Stimulated activated CD8-positive, alpha-beta memory T cell treated with anti-CD3 and anti-CD28 coated beads, Interleukin-7, amount 100 ng/mL, for 1 hour (primary cell): ENCODE data around the gene ATXN7L2.
A peak's percentile ranks its signal among the peaks of the same experiment; 100 is the strongest.

Experiments used
- DNase-seq, 2 donors: peaks; one replicate each; pipeline ENCODE4 v3.0.0-alpha.2; 2020; ENCODE audit warnings: low read depth in 2 of 2

Gene ATXN7L2

DNA sequence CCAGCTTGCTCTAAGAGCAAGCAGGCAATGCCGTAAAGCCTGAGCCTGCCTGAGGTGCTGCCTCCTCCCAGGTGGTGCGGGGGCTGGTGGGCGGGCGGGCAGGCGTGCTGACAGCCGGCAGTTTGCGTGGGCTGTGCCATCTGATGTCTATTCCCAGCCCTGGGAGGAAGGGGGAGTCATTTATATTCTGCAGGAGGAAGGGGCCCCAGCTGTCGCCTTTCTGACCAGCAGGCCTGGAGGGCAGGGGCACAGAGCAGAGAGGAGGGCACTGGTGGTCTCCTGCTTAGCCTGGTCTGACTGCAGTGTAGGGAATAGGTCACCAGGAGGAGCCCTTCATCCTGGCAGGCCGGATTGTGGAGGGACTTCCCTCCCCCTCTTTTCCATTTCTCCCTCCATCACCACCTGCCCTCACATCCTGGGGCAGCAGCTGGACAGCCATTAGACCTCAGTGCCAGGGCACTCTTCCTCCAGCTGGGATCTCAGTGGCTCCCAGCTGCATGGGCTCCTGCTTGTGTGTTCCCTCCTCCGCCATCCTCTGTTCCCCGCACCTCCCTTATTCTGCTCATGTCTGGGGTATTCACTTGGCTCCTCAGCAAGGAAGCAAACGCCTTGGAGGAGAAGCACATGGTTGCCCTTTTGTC is 14.6 kb downstream of the ATXN7L2 start:
- DNase-seq = no peak

- DNase-seq = no peak
Measured at GRCh38 chr1:109499081-109499480, 15.4 kb downstream of the ATXN7L2 start.

GRCh38 chr1:109499661-109500536 is 16.2 kb downstream of the ATXN7L2 start:
- no peak for DNase-seq

DNA sequence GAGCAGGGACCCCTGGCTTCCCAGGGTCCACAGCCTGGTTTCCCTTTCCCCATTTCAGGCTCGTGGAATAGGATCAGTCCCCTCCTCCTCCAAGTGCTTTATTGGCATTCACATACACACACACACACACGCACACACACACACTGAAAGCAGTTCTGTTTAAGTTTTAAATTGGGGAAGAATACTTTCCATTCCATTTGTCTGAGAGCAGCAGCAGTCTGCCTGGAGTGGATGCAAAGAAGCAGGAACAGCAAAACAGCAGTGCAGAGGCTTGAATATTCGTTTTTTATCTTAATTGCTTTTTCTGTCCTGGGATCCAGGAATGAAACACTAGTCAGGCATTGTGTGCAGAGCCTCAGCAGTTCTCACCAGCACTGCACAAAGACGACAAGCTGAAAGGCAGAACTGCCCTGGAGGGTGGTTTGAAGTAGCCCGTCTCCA is 17.3 kb downstream of the ATXN7L2 start:
- no peak for DNase-seq

DNA sequence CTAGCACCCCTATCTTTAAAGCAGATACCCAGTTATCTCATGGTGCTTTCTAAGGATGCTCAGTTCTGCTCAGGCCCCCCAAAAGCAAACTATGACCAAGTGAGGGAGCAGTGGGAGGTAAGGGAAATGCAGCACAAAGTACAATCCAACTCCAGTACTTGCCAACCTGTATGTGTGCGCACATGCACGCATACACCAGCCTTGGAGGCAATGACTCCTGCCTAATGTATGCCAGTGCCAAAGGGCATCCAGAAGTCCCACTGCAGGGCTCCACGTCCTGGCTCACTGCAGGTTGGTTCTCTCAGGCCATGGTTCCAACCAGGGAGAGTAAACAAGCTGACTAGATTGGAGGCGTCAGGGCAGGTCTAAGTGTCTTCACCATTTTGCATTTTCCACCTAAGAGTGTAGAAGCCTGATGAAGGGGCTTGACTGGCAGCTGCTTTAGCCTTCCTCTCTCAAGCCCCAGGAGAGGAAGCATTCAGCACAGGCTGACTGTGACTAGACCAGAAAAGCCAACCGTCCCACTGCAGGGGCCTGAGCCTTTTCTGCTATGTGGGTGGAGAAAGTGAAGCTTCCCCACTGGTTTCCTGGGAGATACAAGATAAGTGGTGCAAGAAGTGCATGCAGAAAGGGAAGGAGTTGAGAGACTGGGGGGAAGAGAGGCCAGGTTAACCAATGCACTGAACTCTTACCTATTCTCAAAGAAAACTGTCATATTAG is 18.1 kb downstream of the ATXN7L2 start:
- DNase-seq = no peak

GRCh38 chr1:109502364-109502851 is 18.7 kb downstream of the ATXN7L2 start:
- DNase-seq = no peak

- DNase-seq = no peak
Measured at GRCh38 chr1:109503935-109504334, 20.2 kb downstream of the ATXN7L2 start.

DNA sequence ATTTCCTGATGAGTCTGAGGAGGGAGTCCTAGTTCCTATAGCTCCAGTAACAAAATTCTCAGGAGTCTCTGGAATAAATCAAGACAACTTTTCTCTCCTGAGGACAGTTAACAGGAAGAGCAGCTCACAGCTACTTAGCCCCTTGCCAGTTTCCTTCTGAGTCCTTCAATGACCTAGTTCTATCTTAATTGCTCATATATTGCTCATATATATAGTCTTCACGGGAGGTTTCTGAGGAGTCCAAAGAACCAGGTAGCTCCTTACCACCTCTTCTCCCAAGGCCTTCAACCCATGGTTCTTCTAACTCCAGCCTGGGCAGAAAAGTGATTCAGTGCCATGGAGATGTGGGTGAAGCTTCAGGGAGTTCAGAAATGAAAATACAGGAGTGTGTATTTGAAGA is 21.3 kb downstream of the ATXN7L2 start:
- DNase-seq = no peak

GRCh38 chr1:109508001-109508872 is 24.5 kb downstream of the ATXN7L2 start:
- DNase-seq = no peak

DNA sequence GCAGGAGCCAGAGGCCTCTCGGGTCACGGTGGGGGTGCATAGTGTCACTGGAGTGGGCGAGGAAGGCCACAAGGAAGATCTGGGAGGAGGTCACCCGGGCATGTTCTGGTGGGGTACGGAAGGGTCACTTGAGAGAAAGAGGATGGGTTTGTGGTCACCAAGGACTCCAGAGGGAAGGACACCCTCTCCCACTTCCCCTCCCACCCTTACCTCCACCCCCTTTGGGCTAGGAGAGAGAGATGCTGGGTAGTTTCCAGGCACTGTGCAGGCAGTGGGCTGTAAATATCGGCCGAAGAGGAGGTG is 25.1 kb downstream of the ATXN7L2 start:
- DNase-seq = no peak

- peak in 1 of 2 donors; percentile 35 for DNase-seq
Measured at GRCh38 chr1:109509176-109510134, 25.8 kb downstream of the ATXN7L2 start, which contains the start of gene AMIGO1. AMIGO1 (minus strand) TSS chr1:109509727; CDS start chr1:109508912, 815 bp downstream.

DNA sequence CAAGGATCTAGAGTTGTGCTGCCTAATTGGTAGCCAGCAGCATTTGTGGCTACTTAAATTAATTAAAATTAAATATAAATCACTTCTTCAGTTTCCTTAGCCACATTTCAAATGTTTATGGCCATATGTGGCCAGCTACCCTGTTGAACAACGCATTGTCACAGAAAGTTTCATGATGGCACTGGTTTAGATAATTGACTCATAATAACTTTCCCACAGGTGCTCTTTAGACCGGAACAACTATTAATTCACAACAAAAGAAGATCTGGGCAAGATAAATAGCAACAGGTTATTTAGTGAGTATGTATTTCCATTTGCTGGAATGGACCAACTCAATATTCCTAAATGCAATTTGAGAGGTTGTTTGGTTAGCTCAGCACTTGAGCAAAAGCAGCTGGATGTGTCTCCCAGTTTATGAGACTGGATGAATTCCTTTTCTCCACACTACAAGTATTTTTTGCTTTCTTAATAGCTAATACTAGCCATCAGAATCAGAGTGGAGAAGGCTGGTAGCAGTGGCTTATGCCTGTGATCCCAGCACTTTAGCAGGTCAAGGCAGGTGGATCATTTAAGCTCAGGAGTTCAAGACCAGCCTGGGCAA is 29.5 kb downstream of the ATXN7L2 start:
- no peak for DNase-seq

- no peak for DNase-seq
Measured at GRCh38 chr1:109514846-109515245, 31.1 kb downstream of the ATXN7L2 start.

GRCh38 chr1:109516872-109517271 is 33.2 kb downstream of the ATXN7L2 start:
- DNase-seq = no peak

GRCh38 chr1:109517337-109517736 is 33.6 kb downstream of the ATXN7L2 start:
- DNase-seq = no peak

DNA sequence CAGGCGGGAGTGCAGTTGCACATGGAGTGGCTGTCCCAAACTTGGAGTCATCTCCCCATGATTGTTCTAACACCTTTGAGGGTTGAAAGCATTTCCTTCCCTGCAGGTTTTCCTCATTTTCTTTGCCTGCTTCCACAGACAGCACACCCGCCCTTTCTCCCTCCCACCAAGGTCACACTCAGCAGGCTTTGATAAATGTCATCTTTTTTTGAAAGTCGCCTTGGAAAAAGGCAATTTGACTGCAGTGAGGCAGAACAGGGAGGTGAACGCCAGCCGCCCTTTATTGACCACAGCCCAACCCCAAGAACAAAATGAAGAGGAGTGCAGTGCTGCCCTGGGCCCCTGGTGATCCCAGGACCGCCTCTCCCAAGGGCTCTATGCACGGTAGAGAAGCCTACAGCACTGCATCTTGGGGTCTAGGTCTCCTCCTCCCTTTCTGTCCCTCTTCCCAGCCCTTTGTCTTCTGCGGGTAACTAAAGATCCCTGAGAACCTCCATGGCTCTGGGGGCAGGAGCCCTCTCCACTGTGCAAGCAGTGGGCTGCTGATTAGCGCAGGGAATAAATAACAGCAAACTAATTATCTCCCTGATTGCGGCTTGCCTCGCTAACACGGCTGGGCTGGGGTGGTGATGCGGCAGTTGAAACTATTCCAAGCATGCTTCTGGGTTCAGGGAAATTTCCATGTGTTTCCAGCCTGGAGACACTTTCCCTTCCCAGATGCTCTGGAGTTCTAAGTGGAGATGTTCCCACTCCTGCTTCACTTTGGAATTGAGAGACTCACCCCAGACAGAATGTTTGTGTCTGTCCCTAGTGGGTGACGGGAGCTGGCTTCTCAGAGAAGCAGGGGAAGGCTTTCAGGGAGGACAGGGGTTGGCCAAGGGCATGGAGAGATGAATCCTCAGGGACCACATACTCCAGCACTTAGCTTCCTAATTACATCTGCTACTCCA is 37.6 kb downstream of the ATXN7L2 start:
- no peak for DNase-seq

GRCh38 chr1:109522026-109522425 is 38.3 kb downstream of the ATXN7L2 start:
- no peak for DNase-seq

- no peak for DNase-seq
Measured at GRCh38 chr1:109523706-109524105, 40.0 kb downstream of the ATXN7L2 start.
